H1 (cell line): Measurements from ENCODE around the gene CNDP1. TPM values are rescaled to one million over a fixed set of nuclear protein-coding genes. Genes with fewer than 3 reads are reported as not detected.

Experiments used
- CTCF ChIA-PET: fragments of 300-600 bp; sonication (Branson Sonifier 250); formaldehyde crosslinking; loops from one replicate; lab custom pipeline; 2021; ENCODE audit not compliant: partially characterized antibody; lab: Charles Lee
- POLR2A ChIA-PET: fragments of 300-600 bp; sonication (Branson Sonifier 250); formaldehyde crosslinking; loops from one replicate; lab custom pipeline; 2021; ENCODE audit warnings: inconsistent platforms; ENCODE audit not compliant: partially characterized antibody; lab: Charles Lee
- DNase-seq, 2 experiments: peaks; one replicate each; pipeline versions ENCODE4 v3.0.0 to v3.0.0-alpha.2; 2010 to 2022; ENCODE audit warnings: low spot score in 2 of 2, low read depth in 1 of 2, mixed read lengths in 1 of 2
- FAIRE-seq: peaks from 2 replicates; lab custom pipeline; 2011; peaks lifted over from hg19 to GRCh38; lab: Jason Lieb, UNC
- H2AFZ ChIP-seq: 2 replicates; pipeline ENCODE4 v1.8.1; 2012; ENCODE audit warnings: low read length, inconsistent platforms
- H2AK5ac ChIP-seq: 2 replicates; pipeline ENCODE4 v1.6.1; 2013; ENCODE audit warnings: low read depth, low read length
- H2BK120ac ChIP-seq: replicated peaks from 2 replicates; pipeline ENCODE3; 2013; ENCODE audit warnings: low read depth, low read length, inconsistent platforms
- H2BK12ac ChIP-seq: 2 replicates; pipeline ENCODE4 v1.6.1; 2013; ENCODE audit warnings: low read depth, low read length
- H2BK15ac ChIP-seq: 2 replicates; pipeline ENCODE4 v1.6.1; 2013; ENCODE audit warnings: low read length
- H2BK20ac ChIP-seq: 2 replicates; pipeline ENCODE4 v1.6.1; 2013; ENCODE audit warnings: low read length
- H2BK5ac ChIP-seq: 2 replicates; pipeline ENCODE4 v1.6.1; 2013; ENCODE audit warnings: low read depth, low read length
- H3K14ac ChIP-seq: 2 replicates; pipeline ENCODE4 v1.6.1; 2013; ENCODE audit warnings: inconsistent platforms; ENCODE audit not compliant: insufficient read length
- H3K18ac ChIP-seq: 2 replicates; pipeline ENCODE4 v1.6.1; 2013; ENCODE audit warnings: low read length; ENCODE audit errors: extremely low read depth
- H3K23ac ChIP-seq: 2 replicates; pipeline ENCODE4 v1.6.1; 2013; ENCODE audit warnings: inconsistent platforms; ENCODE audit not compliant: insufficient read length
- H3K23me2 ChIP-seq: 2 replicates; pipeline ENCODE4 v1.6.1; 2013; ENCODE audit warnings: low read depth, low read length
- H3K27ac ChIP-seq: 2 replicates; pipeline ENCODE4 v1.6.1; 2011; ENCODE audit warnings: low read depth, low read length, inconsistent platforms
- H3K27me3 ChIP-seq, 4 experiments: replicated peaks in 1 of 4; 1 replicate in 1 of 4; 2 replicates in 3 of 4; pipeline versions ENCODE4 v1.6.1 to v1.8.1; 2011 to 2013; ENCODE audit warnings: low read length in 3 of 4, mild to moderate bottlenecking in 3 of 4, inconsistent platforms in 2 of 4, mixed read lengths in 2 of 4, moderate library complexity in 1 of 4; ENCODE audit not compliant: control insufficient read depth in 3 of 4, insufficient read depth in 3 of 4; ENCODE audit errors: extremely low read depth in 1 of 4
- H3K36me3 ChIP-seq, 4 experiments: 2 replicates each; pipeline versions ENCODE4 v1.6.1 to v1.8.1; 2011 to 2013; ENCODE audit warnings: mild to moderate bottlenecking in 4 of 4, low read length in 3 of 4, moderate library complexity in 2 of 4, control low read depth in 1 of 4, inconsistent platforms in 1 of 4; ENCODE audit not compliant: insufficient read depth in 4 of 4, control insufficient read depth in 2 of 4
- H3K4ac ChIP-seq: replicated peaks from 2 replicates; pipeline ENCODE3; 2013; ENCODE audit warnings: low read length, low read depth, mixed read lengths, inconsistent platforms; ENCODE audit not compliant: insufficient read length
- H3K4me1 ChIP-seq, 4 experiments: replicated peaks in 1 of 4; 1 replicate in 1 of 4; 2 replicates in 3 of 4; pipeline versions ENCODE4 v1.6.1 to v1.8.1; 2011 to 2013; ENCODE audit warnings: low read length in 3 of 4, inconsistent platforms in 2 of 4, mixed read lengths in 1 of 4; ENCODE audit not compliant: insufficient read depth in 4 of 4, control insufficient read depth in 3 of 4
- H3K4me2 ChIP-seq, 2 experiments: 2 replicates each; pipeline versions ENCODE4 v1.6.1 to v1.8.1; 2011 to 2013; ENCODE audit warnings: low read depth in 2 of 2, low read length in 2 of 2, control low read depth in 1 of 2, inconsistent platforms in 1 of 2, mild to moderate bottlenecking in 1 of 2; ENCODE audit not compliant: insufficient read depth in 1 of 2
- H3K4me3 ChIP-seq, 4 experiments: fragments of 200-600, 300-600 bp in 1 of 4; sonication (generic), shearing (Covaris generic), sonication (Bioruptor Twin) in 1 of 4; 2 replicates each; pipeline versions ENCODE4 v1.5.1 to v1.8.1; 2011 to 2016; ENCODE audit warnings: low read length in 4 of 4, low read depth in 3 of 4, control low read depth in 2 of 4, inconsistent platforms in 2 of 4, mild to moderate bottlenecking in 2 of 4, mixed read lengths in 1 of 4, moderate library complexity in 1 of 4; ENCODE audit not compliant: insufficient read depth in 2 of 4; ENCODE audit errors: extremely low read depth in 1 of 4
- H3K56ac ChIP-seq: replicated peaks from 2 replicates; pipeline ENCODE3; 2013; ENCODE audit warnings: low read depth, mild to moderate bottlenecking, mixed read lengths, low read length, inconsistent platforms; ENCODE audit not compliant: insufficient read length
- H3K79me1 ChIP-seq: 2 replicates; pipeline ENCODE4 v1.6.1; 2013; ENCODE audit warnings: low read depth, low read length, control low read depth
- H3K79me2 ChIP-seq, 2 experiments: 2 replicates each; pipeline versions ENCODE4 v1.6.1 to v1.8.1; 2012 to 2013; ENCODE audit warnings: low read length in 2 of 2, mild to moderate bottlenecking in 2 of 2, inconsistent platforms in 1 of 2; ENCODE audit not compliant: insufficient read depth in 2 of 2, control insufficient read depth in 1 of 2
- H3K9ac ChIP-seq, 4 experiments: replicated peaks in 1 of 4; 1 replicate in 1 of 4; 2 replicates in 3 of 4; pipeline versions ENCODE4 v1.6.1 to v1.8.1; 2011 to 2013; ENCODE audit warnings: low read depth in 3 of 4, low read length in 3 of 4, control low read depth in 2 of 4, mild to moderate bottlenecking in 2 of 4, moderate library complexity in 2 of 4, inconsistent platforms in 1 of 4; ENCODE audit errors: extremely low read depth in 1 of 4
- H3K9me3 ChIP-seq, 2 experiments: 2 replicates each; pipeline versions ENCODE4 v1.6.1 to v1.8.1; 2012 to 2013; ENCODE audit warnings: mild to moderate bottlenecking in 2 of 2, moderate library complexity in 2 of 2, control low read depth in 1 of 2, inconsistent platforms in 1 of 2, low read depth in 1 of 2, low read length in 1 of 2, mixed read lengths in 1 of 2; ENCODE audit not compliant: insufficient read depth in 2 of 2
- H4K20me1 ChIP-seq, 2 experiments: replicated peaks in 1 of 2; 2 replicates each; pipeline versions ENCODE3 to v1.8.1; 2011 to 2013; ENCODE audit warnings: inconsistent platforms in 2 of 2, low read length in 2 of 2, mild to moderate bottlenecking in 1 of 2; ENCODE audit not compliant: insufficient read depth in 2 of 2, control insufficient read depth in 1 of 2
- H4K5ac ChIP-seq: 2 replicates; pipeline ENCODE4 v1.6.1; 2013; ENCODE audit warnings: low read length, low read depth, mixed read lengths, inconsistent platforms; ENCODE audit not compliant: insufficient read length
- H4K8ac ChIP-seq: 2 replicates; pipeline ENCODE4 v1.8.0; 2013; ENCODE audit warnings: mild to moderate bottlenecking, moderate library complexity, low read length, inconsistent platforms; ENCODE audit not compliant: insufficient read depth; ENCODE audit errors: extremely low read depth
- H4K91ac ChIP-seq: replicated peaks from 2 replicates; pipeline ENCODE3; 2013; ENCODE audit warnings: low read length, mixed read lengths, inconsistent platforms; ENCODE audit not compliant: insufficient read length
- CBX5 ChIP-seq: fragments of 300-800, 300-1000 bp; sonication (generic); IDR thresholded peaks from 2 replicates; pipeline ENCODE4 v1.7.1; 2016; ENCODE audit warnings: antibody characterized with exemption, low read length, low read depth
- CTCF ChIP-seq, 3 experiments: IDR thresholded peaks; 1 replicate in 2 of 3; 2 replicates in 1 of 3; pipeline versions ENCODE4 v1.5.1 to v1.6.1; 2011; ENCODE audit warnings: low read length in 3 of 3, mild to moderate bottlenecking in 3 of 3, inconsistent platforms in 2 of 3, low read depth in 1 of 3, moderate library complexity in 1 of 3; ENCODE audit not compliant: insufficient read depth in 1 of 3; ENCODE audit errors: control extremely low read depth in 1 of 3
- GABPA ChIP-seq: IDR thresholded peaks from 2 replicates; pipeline ENCODE4 v1.6.1; 2011; ENCODE audit warnings: mild to moderate bottlenecking, low read length, moderate library complexity, borderline replicate concordance; ENCODE audit not compliant: insufficient read depth
- JUND ChIP-seq: IDR thresholded peaks from 2 replicates; pipeline ENCODE4 v1.6.1; 2011; ENCODE audit warnings: mild to moderate bottlenecking, improper control_type of control experiment, low read length
- RAD21 ChIP-seq, 2 experiments: IDR thresholded peaks in 1 of 2; conservative IDR thresholded peaks in 1 of 2; 2 replicates each; pipeline ENCODE4 v1.6.1; 2011; ENCODE audit warnings: low read depth in 2 of 2, low read length in 2 of 2, improper control_type of control experiment in 1 of 2, inconsistent platforms in 1 of 2, mild to moderate bottlenecking in 1 of 2, moderate library complexity in 1 of 2
- RXRA ChIP-seq: IDR thresholded peaks from 2 replicates; pipeline ENCODE4 v1.6.1; 2011; ENCODE audit warnings: low read depth, mild to moderate bottlenecking, low read length, moderate library complexity; ENCODE audit not compliant: insufficient read depth
- SRF ChIP-seq: IDR thresholded peaks from 2 replicates; pipeline ENCODE4 v1.6.1; 2011; ENCODE audit warnings: mild to moderate bottlenecking, low read depth, low read length, moderate library complexity
- TCF12 ChIP-seq: IDR thresholded peaks from 2 replicates; pipeline ENCODE4 v1.6.1; 2011; ENCODE audit warnings: low read depth, mild to moderate bottlenecking, low read length
- WGBS, 2 experiments: shearing (Covaris generic) in 1 of 2; methylation state at CpG; one replicate each; pipeline versions ENCODE4 v1.1.6 to v1.1.7; 2013 to 2015; ENCODE audit warnings: low lambda C conversion rate in 2 of 2, mixed read lengths in 2 of 2, inconsistent platforms in 1 of 2, low coverage in 1 of 2, missing lambda C conversion rate in 1 of 2; ENCODE audit not compliant: insufficient replicate concordance in 2 of 2, insufficient coverage in 1 of 2, insufficient read length in 1 of 2; ENCODE audit errors: extremely low coverage in 1 of 2, missing lambda C conversion rate in 1 of 2; 5-methylcytosine and 5-hydroxymethylcytosine counted together
- polyA plus RNA-seq, 7 experiments: library from polyadenylated mRNA; depleted of rRNA in 3 of 7; stranded (reverse) in 5 of 7; unstranded in 2 of 7; fragments of >200 nt in 5 of 7; fragments of 200-250 nt in 2 of 7; gene quantifications; 1 replicate in 5 of 7; 2 replicates in 1 of 7; 4 replicates in 1 of 7; pipeline versions ENCODE4 v1.2.1 to v1.2.3, GENCODE V29; 2011 to 2013; ENCODE audit warnings: missing spikeins in 2 of 7, mixed read lengths in 2 of 7
- total RNA-seq: library from RNA; stranded (reverse); fragmentation: NEBNext Ultra II Directional; extraction: Animal tissue kit (Norgen Biotek cat#: 25700); gene quantifications from 2 replicates; pipeline ENCODE4 v1.2.1, GENCODE V29; 2021

The CNDP1 gene
- total and polyA plus RNA-seq, 2 of the 8 experiments (the other 6 are each of a cell fraction or from before 2014, with no cell fraction given) = 0.09 TPM; not detected in 1

- 38% methylated on average over 1 of the region's 1 CpG; no CpG with 5 or more reads in 1 of the 2 experiments for WGBS, 2 experiments
- Histone ChIP-seq H3K4me3 (no peak overlapping the region), H3K79me2 (peaks cover 17 to 23% of the 10 kb centered on the region in 2 experiments), H2BK12ac (no peak overlapping the region), H3K56ac (no peak overlapping the region), H3K27ac (no peak overlapping the region), H3K4ac (no peak overlapping the region), H4K8ac (no peak overlapping the region), H3K4me2 (no peak overlapping the region), H2AFZ (no peak overlapping the region), H2BK120ac (no peak overlapping the region), H4K91ac (no peak overlapping the region), H2BK15ac (no peak overlapping the region), H3K18ac (no peak overlapping the region), H2BK20ac (no peak overlapping the region), H3K9me3 (no peaks in the 10 kb centered on the region), H4K5ac (no peak overlapping the region), H3K9ac (no peak overlapping the region), H4K20me1 (peaks cover 0 to 3% of the 10 kb centered on the region in 2 experiments), H3K23me2 (peaks cover 2% of the 10 kb centered on the region; the same call in 1 of the 2 replicates), H3K36me3 (no peaks in the 10 kb centered on the region), H2AK5ac (no peak overlapping the region), H2BK5ac (no peak overlapping the region), H3K14ac (no peak overlapping the region), H3K27me3 (no peaks in the 10 kb centered on the region), H3K23ac (no peak overlapping the region), H3K4me1 (peaks cover 2 to 11% (median 5%) of the 10 kb centered on the region in 4 experiments; a peak in 5 of 7 replicates), H3K79me1 (peaks cover 5% of the 10 kb centered on the region; the same call in 1 of the 2 replicates)
- ChIA-PET CTCF (interaction anchor here (0.9 to 7.4 kb wide), 22 partner anchors 10 to 318 kb away, joined by 3 to 98 read pairs (median 3); partner anchors contain the start of gene DIPK1C), POLR2A (interaction anchor here (1.1 kb wide), 1 partner anchor 17 kb away, joined by 3 read pairs; no protein-coding TSS in a partner anchor)
- peak; percentile 31 to 84 (median 81) for TF ChIP-seq CTCF (IDR thresholded peaks at IDR 0.05; ENCODE audit: control extremely low read depth in 1 of 3, insufficient read depth in 1 of 3, low read depth in 1 of 3, low read length in 3 of 3)
- TF ChIP-seq RXRA = no peak
- TF ChIP-seq GABPA = no peak
- no peak for TF ChIP-seq JUND
- TF ChIP-seq CBX5 = no peak
- TF ChIP-seq TCF12 = 0 out of 2 replicates have a peak, but pooled peaks have one; percentile 21
- TF ChIP-seq SRF = no peak
- peak; percentile 88 to 91 for TF ChIP-seq RAD21 (IDR thresholded peaks at IDR 0.05 in 1 of 2, conservative IDR thresholded peaks at IDR 0.05 in 1 of 2; ENCODE audit: low read depth in 2 of 2, low read length in 2 of 2)
- DNase-seq (peak in 1 of 2 experiments; percentile 42), FAIRE-seq (no peak)
These were observed 40.6 kb upstream of the CNDP1 start for GRCh38 chr18:74493689-74494088.
